ENCODE results near the gene PALM. TPM values are rescaled to one million over a fixed set of nuclear protein-coding genes. Genes with fewer than 3 reads are reported as not detected.

Gene PALM
- polyA plus RNA-seq, 1 donor from 2014 or later, result 74.8 TPM

DNA sequence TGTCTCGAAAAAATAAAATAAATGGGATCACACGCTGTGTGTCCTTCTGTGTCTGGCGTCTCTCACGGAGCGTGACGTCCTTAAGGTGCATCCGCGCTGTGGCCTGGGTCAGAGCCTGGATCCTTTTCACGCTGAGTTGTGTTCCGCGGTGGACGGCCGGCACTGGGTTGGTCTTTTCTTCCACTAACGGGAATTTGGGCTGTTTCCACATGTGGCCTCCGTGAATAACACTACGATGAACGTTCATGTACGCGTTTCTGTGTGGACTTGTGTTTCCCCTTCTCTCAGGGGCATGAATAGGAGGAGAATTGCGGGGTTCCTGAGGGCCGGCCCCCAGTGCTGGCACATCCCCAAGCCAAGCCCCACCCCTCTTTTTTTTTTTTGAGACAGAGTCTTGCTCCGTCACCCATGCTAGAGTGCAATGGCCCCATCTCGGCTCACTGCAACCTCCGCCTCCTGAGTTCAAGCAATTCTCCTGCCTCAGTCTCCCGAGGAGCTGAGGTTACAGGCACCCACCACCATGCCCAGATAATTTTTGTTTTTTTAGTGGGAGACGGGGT, 82.4 kb downstream of the PALM start:
- H3K27ac ChIP-seq (ENCODE audit: low read length), result no peak overlapping the region
- no peak overlapping the region for H3K9ac ChIP-seq (ENCODE audit: low read length)
- no peak for TF ChIP-seq SMC3 (conservative IDR thresholded peaks at IDR 0.05; ENCODE audit: poor library complexity)
- no peak for TF ChIP-seq POLR2AphosphoS5 (IDR thresholded peaks at IDR 0.05)
- no peak for TF ChIP-seq EP300 (conservative IDR thresholded peaks at IDR 0.05; ENCODE audit: poor library complexity, severe bottlenecking)
- TF ChIP-seq RAD21 (conservative IDR thresholded peaks at IDR 0.05), result no peak
- no peak for TF ChIP-seq TAF1 (IDR thresholded peaks at IDR 0.05; ENCODE audit: low read depth)
- TF ChIP-seq EZH2 (IDR thresholded peaks at IDR 0.05; ENCODE audit: borderline replicate concordance, insufficient read depth, low read length, poor library complexity, severe bottlenecking), result no peak
- TF ChIP-seq, protein P1, sequence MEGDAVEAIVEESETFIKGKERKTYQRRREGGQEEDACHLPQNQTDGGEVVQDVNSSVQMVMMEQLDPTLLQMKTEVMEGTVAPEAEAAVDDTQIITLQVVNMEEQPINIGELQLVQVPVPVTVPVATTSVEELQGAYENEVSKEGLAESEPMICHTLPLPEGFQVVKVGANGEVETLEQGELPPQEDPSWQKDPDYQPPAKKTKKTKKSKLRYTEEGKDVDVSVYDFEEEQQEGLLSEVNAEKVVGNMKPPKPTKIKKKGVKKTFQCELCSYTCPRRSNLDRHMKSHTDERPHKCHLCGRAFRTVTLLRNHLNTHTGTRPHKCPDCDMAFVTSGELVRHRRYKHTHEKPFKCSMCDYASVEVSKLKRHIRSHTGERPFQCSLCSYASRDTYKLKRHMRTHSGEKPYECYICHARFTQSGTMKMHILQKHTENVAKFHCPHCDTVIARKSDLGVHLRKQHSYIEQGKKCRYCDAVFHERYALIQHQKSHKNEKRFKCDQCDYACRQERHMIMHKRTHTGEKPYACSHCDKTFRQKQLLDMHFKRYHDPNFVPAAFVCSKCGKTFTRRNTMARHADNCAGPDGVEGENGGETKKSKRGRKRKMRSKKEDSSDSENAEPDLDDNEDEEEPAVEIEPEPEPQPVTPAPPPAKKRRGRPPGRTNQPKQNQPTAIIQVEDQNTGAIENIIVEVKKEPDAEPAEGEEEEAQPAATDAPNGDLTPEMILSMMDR (IDR thresholded peaks at IDR 0.05; ENCODE audit: poor library complexity, severe bottlenecking), result no peak
- TF ChIP-seq, protein P2, sequence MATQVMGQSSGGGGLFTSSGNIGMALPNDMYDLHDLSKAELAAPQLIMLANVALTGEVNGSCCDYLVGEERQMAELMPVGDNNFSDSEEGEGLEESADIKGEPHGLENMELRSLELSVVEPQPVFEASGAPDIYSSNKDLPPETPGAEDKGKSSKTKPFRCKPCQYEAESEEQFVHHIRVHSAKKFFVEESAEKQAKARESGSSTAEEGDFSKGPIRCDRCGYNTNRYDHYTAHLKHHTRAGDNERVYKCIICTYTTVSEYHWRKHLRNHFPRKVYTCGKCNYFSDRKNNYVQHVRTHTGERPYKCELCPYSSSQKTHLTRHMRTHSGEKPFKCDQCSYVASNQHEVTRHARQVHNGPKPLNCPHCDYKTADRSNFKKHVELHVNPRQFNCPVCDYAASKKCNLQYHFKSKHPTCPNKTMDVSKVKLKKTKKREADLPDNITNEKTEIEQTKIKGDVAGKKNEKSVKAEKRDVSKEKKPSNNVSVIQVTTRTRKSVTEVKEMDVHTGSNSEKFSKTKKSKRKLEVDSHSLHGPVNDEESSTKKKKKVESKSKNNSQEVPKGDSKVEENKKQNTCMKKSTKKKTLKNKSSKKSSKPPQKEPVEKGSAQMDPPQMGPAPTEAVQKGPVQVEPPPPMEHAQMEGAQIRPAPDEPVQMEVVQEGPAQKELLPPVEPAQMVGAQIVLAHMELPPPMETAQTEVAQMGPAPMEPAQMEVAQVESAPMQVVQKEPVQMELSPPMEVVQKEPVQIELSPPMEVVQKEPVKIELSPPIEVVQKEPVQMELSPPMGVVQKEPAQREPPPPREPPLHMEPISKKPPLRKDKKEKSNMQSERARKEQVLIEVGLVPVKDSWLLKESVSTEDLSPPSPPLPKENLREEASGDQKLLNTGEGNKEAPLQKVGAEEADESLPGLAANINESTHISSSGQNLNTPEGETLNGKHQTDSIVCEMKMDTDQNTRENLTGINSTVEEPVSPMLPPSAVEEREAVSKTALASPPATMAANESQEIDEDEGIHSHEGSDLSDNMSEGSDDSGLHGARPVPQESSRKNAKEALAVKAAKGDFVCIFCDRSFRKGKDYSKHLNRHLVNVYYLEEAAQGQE (IDR thresholded peaks at IDR 0.05; ENCODE audit: borderline replicate concordance), result no peak
- TF ChIP-seq MXI1 (conservative IDR thresholded peaks at IDR 0.05; ENCODE audit: poor library complexity, severe bottlenecking), result no peak
- H3F3A ChIP-seq (ENCODE audit: insufficient read depth, low read length, poor library complexity, severe bottlenecking), result no peaks in the 10 kb centered on the region
- H3K4me2 ChIP-seq (ENCODE audit: low read length), result no peak overlapping the region
- no peaks in the 10 kb centered on the region for H3K79me2 ChIP-seq (replicated peaks; ENCODE audit: insufficient read depth, low read length)
- H3K36me3 ChIP-seq (ENCODE audit: insufficient read depth, low read length), result no peaks in the 10 kb centered on the region
- no peak overlapping the region for H2AFZ ChIP-seq (ENCODE audit: low read depth, low read length)
- H3K27me3 ChIP-seq (ENCODE audit: insufficient read depth, low read depth, low read length), result no peaks in the 10 kb centered on the region
- no peaks in the 10 kb centered on the region for H3K9me3 ChIP-seq (ENCODE audit: low read length)
- H3K4me3 ChIP-seq (ENCODE audit: low read length), result no peak overlapping the region
- no peaks in the 10 kb centered on the region for H3K9me2 ChIP-seq (ENCODE audit: insufficient read depth, low read length)
- no peaks in the 10 kb centered on the region for H4K20me1 ChIP-seq (ENCODE audit: insufficient read depth)

DNA sequence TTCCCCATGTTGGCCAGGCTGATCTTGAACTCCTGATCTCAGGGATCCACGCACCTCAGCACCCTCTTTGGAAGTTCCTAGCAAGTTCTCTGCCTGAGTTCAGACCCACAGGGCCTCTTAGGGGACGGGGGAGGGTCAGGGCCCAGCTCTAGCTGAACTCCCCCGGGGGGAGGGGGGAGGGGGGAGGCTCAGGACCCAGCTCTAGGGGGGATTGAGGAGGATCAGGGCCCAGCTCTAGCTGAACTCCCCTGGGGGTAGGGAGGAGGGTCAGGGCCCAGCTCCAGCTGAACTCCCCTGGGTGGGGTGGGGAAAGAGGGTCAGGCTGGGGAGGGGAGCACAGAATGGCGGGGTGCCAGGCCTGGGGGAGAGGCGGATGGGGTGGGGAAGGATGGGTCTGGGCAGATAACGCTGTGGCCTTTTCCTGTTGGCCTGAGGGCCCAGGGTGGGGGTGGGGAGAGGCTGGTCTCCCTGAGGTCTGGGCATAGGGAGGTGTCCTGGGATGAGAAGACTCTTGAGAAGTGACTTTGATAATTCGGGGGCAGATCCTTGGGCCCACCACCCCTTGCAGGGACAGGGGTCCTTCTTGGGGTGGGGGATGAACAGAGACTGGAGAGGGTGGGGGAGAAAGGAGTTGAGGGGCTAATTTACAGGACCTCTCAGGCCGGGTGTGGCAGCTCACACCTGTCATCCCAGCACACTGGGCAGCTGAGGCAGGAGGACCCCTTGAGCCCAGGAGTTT, 83.0 kb downstream of the PALM start:
- Histone ChIP-seq H2AFZ (ENCODE audit: low read depth, low read length) (no peak overlapping the region), H3K9ac (ENCODE audit: low read length) (no peak overlapping the region), H3K36me3 (ENCODE audit: insufficient read depth, low read length) (no peaks in the 10 kb centered on the region), H3K4me2 (ENCODE audit: low read length) (no peak overlapping the region), H3K27me3 (ENCODE audit: insufficient read depth, low read depth, low read length) (no peaks in the 10 kb centered on the region), H3K27ac (ENCODE audit: low read length) (no peak overlapping the region), H3K9me3 (ENCODE audit: low read length) (no peaks in the 10 kb centered on the region), H3K79me2 (replicated peaks; ENCODE audit: insufficient read depth, low read length) (no peaks in the 10 kb centered on the region), H3F3A (ENCODE audit: insufficient read depth, low read length, poor library complexity, severe bottlenecking) (no peaks in the 10 kb centered on the region), H3K4me3 (ENCODE audit: low read length) (no peak overlapping the region), H3K9me2 (ENCODE audit: insufficient read depth, low read length) (no peaks in the 10 kb centered on the region), H4K20me1 (ENCODE audit: insufficient read depth) (no peaks in the 10 kb centered on the region)
- TF ChIP-seq, protein P2 (IDR thresholded peaks at IDR 0.05; ENCODE audit: borderline replicate concordance), result no peak
- TF ChIP-seq TAF1 (IDR thresholded peaks at IDR 0.05; ENCODE audit: low read depth) (no peak), EP300 (conservative IDR thresholded peaks at IDR 0.05; ENCODE audit: poor library complexity, severe bottlenecking) (no peak), MXI1 (conservative IDR thresholded peaks at IDR 0.05; ENCODE audit: poor library complexity, severe bottlenecking) (no peak), EZH2 (IDR thresholded peaks at IDR 0.05; ENCODE audit: borderline replicate concordance, insufficient read depth, low read length, poor library complexity, severe bottlenecking) (no peak), RAD21 (conservative IDR thresholded peaks at IDR 0.05) (no peak), POLR2AphosphoS5 (IDR thresholded peaks at IDR 0.05) (no peak), SMC3 (conservative IDR thresholded peaks at IDR 0.05; ENCODE audit: poor library complexity) (no peak)
- TF ChIP-seq, protein P1 (IDR thresholded peaks at IDR 0.05; ENCODE audit: poor library complexity, severe bottlenecking), result no peak
